ENCODE measurements around the gene ROBO2.

DNA sequence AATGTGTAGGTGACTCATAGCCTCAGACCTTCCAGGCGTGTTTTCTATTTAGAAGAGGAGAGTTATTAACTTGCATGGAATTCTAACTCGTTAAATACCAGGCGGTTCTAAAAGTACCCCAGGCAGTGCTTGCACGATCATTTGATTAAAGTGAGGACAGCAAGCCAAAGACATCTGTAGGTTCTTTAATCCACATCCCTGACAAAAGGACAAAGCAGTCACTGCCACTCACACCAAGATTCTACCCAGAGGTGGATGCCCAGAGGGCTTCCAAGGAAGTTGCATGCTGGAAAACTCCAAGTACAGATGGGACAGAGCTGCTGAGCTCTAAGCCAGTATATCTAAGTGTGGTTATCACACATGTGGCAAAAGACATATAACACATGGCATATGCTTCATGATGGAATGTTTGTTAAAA lies 372.1 kb downstream of the ROBO2 start:
- TF ChIP-seq TARDBP (IDR thresholded peaks at IDR 0.05) = no peak
- TF ChIP-seq FOXM1 (IDR thresholded peaks at IDR 0.05; ENCODE audit: borderline replicate concordance) = no peak
- no peak for TF ChIP-seq FOXA1 (IDR thresholded peaks at IDR 0.05)
- TF ChIP-seq NFRKB (IDR thresholded peaks at IDR 0.05) = no peak
- no peak for TF ChIP-seq BHLHE40 (IDR thresholded peaks at IDR 0.05; ENCODE audit: borderline replicate concordance)

Data from HEK293T (cell line).